IMR-90 (cell line): ENCODE data around the gene ACOT9. TPM values are rescaled to one million over a fixed set of nuclear protein-coding genes. Genes with fewer than 3 reads are reported as not detected.

Source experiments
- ATAC-seq: fragments of 200-7000 bp; cut with Tn5 transposase; 2 replicates; pipeline ENCODE4 v1.9.1; 2020; ENCODE audit warnings: low read depth, mild to moderate bottlenecking, moderate library complexity
- BruUV-seq: library from RNA; stranded (reverse); fragments of 400-500 nt; replicated peaks from 2 replicates; lab custom pipeline; 2021; lab: Mats Ljungman, UMichigan
- CTCF ChIA-PET: fragments of 300-600 bp; formaldehyde crosslinking; extraction: SDS; loops from one replicate; lab custom pipeline; 2021; ENCODE audit warnings: antibody characterized with exemption; lab: Yijun Ruan, JAX
- POLR2A ChIA-PET: fragments of 300-600 bp; sonication (Branson Sonifier 250); formaldehyde crosslinking; loops from one replicate; lab custom pipeline; 2022; ENCODE audit warnings: antibody characterized with exemption; ENCODE audit not compliant: unreplicated experiment; lab: Charles Lee
- DNase-seq: peaks from one replicate; pipeline ENCODE4 v3.0.0; 2013
- H2AFZ ChIP-seq: replicated peaks from 2 replicates; pipeline ENCODE3; 2013; ENCODE audit warnings: low read length, mild to moderate bottlenecking; ENCODE audit not compliant: poor library complexity
- H2AK5ac ChIP-seq: 2 replicates; pipeline ENCODE4 v1.6.1; 2013; ENCODE audit warnings: low read depth, low read length, inconsistent platforms
- H2AK9ac ChIP-seq: replicated peaks from 2 replicates; pipeline ENCODE3; 2013; ENCODE audit warnings: mild to moderate bottlenecking, low read depth, low read length, moderate library complexity; ENCODE audit not compliant: poor library complexity
- H2BK120ac ChIP-seq: 2 replicates; pipeline ENCODE4 v1.6.1; 2013; ENCODE audit warnings: low read depth, low read length, inconsistent platforms
- H2BK15ac ChIP-seq: 3 replicates; pipeline ENCODE4 v1.6.1; 2013; ENCODE audit warnings: low read depth, low read length, inconsistent platforms
- H2BK20ac ChIP-seq: 2 replicates; pipeline ENCODE4 v1.6.1; 2013; ENCODE audit warnings: low read depth, mild to moderate bottlenecking, inconsistent platforms, low read length, moderate library complexity
- H2BK5ac ChIP-seq: 2 replicates; pipeline ENCODE4 v1.6.1; 2013; ENCODE audit warnings: mild to moderate bottlenecking, low read depth, low read length, inconsistent platforms; ENCODE audit not compliant: poor library complexity, severe bottlenecking
- H3K14ac ChIP-seq: replicated peaks from 2 replicates; pipeline ENCODE4 v1.6.1; 2013; ENCODE audit warnings: low read depth, low read length, inconsistent platforms
- H3K18ac ChIP-seq: 2 replicates; pipeline ENCODE4 v1.6.1; 2013; ENCODE audit warnings: low read depth, low read length, control low read depth
- H3K23ac ChIP-seq: 2 replicates; pipeline ENCODE4 v1.6.1; 2013; ENCODE audit warnings: low read depth, low read length, inconsistent platforms
- H3K27ac ChIP-seq: 2 replicates; pipeline ENCODE4 v1.5.1; 2013; ENCODE audit warnings: mild to moderate bottlenecking, control low read depth, low read length; ENCODE audit not compliant: insufficient read depth
- H3K27me3 ChIP-seq: 2 replicates; pipeline ENCODE4 v1.6.1; 2013; ENCODE audit warnings: low read length; ENCODE audit not compliant: control insufficient read depth, insufficient read depth
- H3K36me3 ChIP-seq: 2 replicates; pipeline ENCODE4 v1.6.1; 2013; ENCODE audit warnings: low read length, mixed read lengths; ENCODE audit not compliant: control insufficient read depth, insufficient read depth
- H3K4ac ChIP-seq: 2 replicates; pipeline ENCODE4 v1.6.1; 2013; ENCODE audit warnings: low read depth, low read length, inconsistent platforms
- H3K4me1 ChIP-seq: 2 replicates; pipeline ENCODE4 v1.6.1; 2013; ENCODE audit warnings: low read length, mixed read lengths; ENCODE audit not compliant: control insufficient read depth, insufficient read depth
- H3K4me2 ChIP-seq: 2 replicates; pipeline ENCODE4 v1.6.1; 2013; ENCODE audit warnings: low read depth, mild to moderate bottlenecking, control low read depth, low read length, moderate library complexity
- H3K4me3 ChIP-seq: 2 replicates; pipeline ENCODE4 v1.5.1; 2013; ENCODE audit warnings: low read depth, mild to moderate bottlenecking, control low read depth, low read length, moderate library complexity; ENCODE audit not compliant: insufficient read depth
- H3K56ac ChIP-seq: 2 replicates; pipeline ENCODE4 v1.6.1; 2013; ENCODE audit warnings: low read length, inconsistent platforms; ENCODE audit not compliant: insufficient read depth; ENCODE audit errors: extremely low read depth
- H3K79me1 ChIP-seq, 2 experiments: 2 replicates each; pipeline ENCODE4 v1.6.1; 2013; ENCODE audit warnings: low read length in 2 of 2, inconsistent platforms in 1 of 2, low read depth in 1 of 2
- H3K9ac ChIP-seq: 2 replicates; pipeline ENCODE4 v1.6.1; 2013; ENCODE audit warnings: low read depth, low read length, control low read depth
- H3K9me1 ChIP-seq: 2 replicates; pipeline ENCODE4 v1.6.1; 2013; ENCODE audit warnings: low read length, inconsistent platforms; ENCODE audit not compliant: insufficient read depth
- H3K9me3 ChIP-seq: 2 replicates; pipeline ENCODE4 v1.6.1; 2013; ENCODE audit warnings: low read length; ENCODE audit not compliant: control insufficient read depth, insufficient read depth
- H4K20me1 ChIP-seq: 2 replicates; pipeline ENCODE4 v1.6.1; 2013; ENCODE audit warnings: low read length, inconsistent platforms; ENCODE audit not compliant: insufficient read depth
- H4K5ac ChIP-seq: 2 replicates; pipeline ENCODE4 v1.6.1; 2013; ENCODE audit warnings: mild to moderate bottlenecking, low read depth, low read length, control low read depth
- H4K8ac ChIP-seq, 2 experiments: 2 replicates each; pipeline ENCODE4 v1.6.1; 2013; ENCODE audit warnings: low read depth in 2 of 2, low read length in 2 of 2, control low read depth in 1 of 2, inconsistent platforms in 1 of 2
- H4K91ac ChIP-seq: 2 replicates; pipeline ENCODE4 v1.6.1; 2013; ENCODE audit warnings: low read depth, low read length, inconsistent platforms; ENCODE audit not compliant: insufficient read depth
- BHLHE40 ChIP-seq: fragments of 150-350 bp; IDR thresholded peaks from 2 replicates; pipeline ENCODE4 v1.6.1; 2016; ENCODE audit warnings: mild to moderate bottlenecking, low read depth, low read length
- CEBPB ChIP-seq: IDR thresholded peaks from 2 replicates; pipeline ENCODE4 v1.6.1; 2012; ENCODE audit warnings: low read depth, low read length, improper control_type of control experiment
- CHD1 ChIP-seq: IDR thresholded peaks from 2 replicates; pipeline ENCODE4 v1.6.1; 2012; ENCODE audit warnings: low read depth, low read length, improper control_type of control experiment
- MAFK ChIP-seq: IDR thresholded peaks from 2 replicates; pipeline ENCODE4 v1.6.1; 2012; ENCODE audit warnings: low read depth, low read length, improper control_type of control experiment
- MAZ ChIP-seq: IDR thresholded peaks from 2 replicates; pipeline ENCODE4 v1.6.1; 2012; ENCODE audit warnings: low read depth, mild to moderate bottlenecking, low read length, improper control_type of control experiment, moderate library complexity, borderline replicate concordance
- NFE2L2 ChIP-seq: fragments of 150-350 bp; IDR thresholded peaks from 2 replicates; pipeline ENCODE4 v1.6.1; 2016; ENCODE audit warnings: low read depth, mild to moderate bottlenecking, low read length
- POLR2A ChIP-seq: IDR thresholded peaks from 2 replicates; pipeline ENCODE4 v1.6.1; 2012; ENCODE audit warnings: mild to moderate bottlenecking, low read depth, low read length
- RAD21 ChIP-seq: IDR thresholded peaks from 2 replicates; pipeline ENCODE4 v1.6.1; 2012; ENCODE audit warnings: low read length, improper control_type of control experiment
- RCOR1 ChIP-seq: IDR thresholded peaks from 2 replicates; pipeline ENCODE4 v1.6.1; 2012; ENCODE audit warnings: mild to moderate bottlenecking, low read length, improper control_type of control experiment; ENCODE audit not compliant: insufficient replicate concordance
- RFX5 ChIP-seq: IDR thresholded peaks from 2 replicates; pipeline ENCODE4 v1.8.0; 2012; ENCODE audit warnings: low read depth, mild to moderate bottlenecking, low read length, moderate library complexity
- USF2 ChIP-seq: fragments of 150-350 bp; IDR thresholded peaks from 2 replicates; pipeline ENCODE4 v1.6.1; 2017; ENCODE audit warnings: mild to moderate bottlenecking, antibody characterized with exemption, low read length, low read depth
- WGBS, 2 experiments: methylation state at CpG; one replicate each; pipeline versions ENCODE4 v1.1.5 to v1.1.7; 2013; ENCODE audit warnings: missing lambda C conversion rate in 2 of 2; ENCODE audit not compliant: insufficient read length in 1 of 2; ENCODE audit errors: extremely low coverage in 2 of 2; 5-methylcytosine and 5-hydroxymethylcytosine counted together
- dilution Hi-C: fragments of 300-500 bp; cut with HindIII; formaldehyde crosslinking; loops from one replicate; pipeline ENCODE4 v1.14.3; 2018; ENCODE audit warnings: low sequenced_read_pairs; ENCODE audit not compliant: unreplicated experiment
- in situ Hi-C: fragments of 300-500 bp; cut with MboI; formaldehyde crosslinking; loops from 3 replicates; pipeline ENCODE4 v1.14.3; 2019; ENCODE audit warnings: low sequenced_read_pairs, inconsistent platforms, mixed read lengths
- intact Hi-C: fragments of 100-400 bp; cut with micrococcal nuclease; formaldehyde crosslinking; loops from 2 replicates; pipeline ENCODE4 v1.10.0; 2022
- polyA plus RNA-seq, 3 experiments: library from polyadenylated mRNA; depleted of rRNA; stranded (reverse); fragments of >200 nt; gene quantifications; 2 replicates each; pipeline ENCODE4 v1.2.3, GENCODE V29; 2012; ENCODE audit warnings: low replicate concordance in 1 of 3
- total RNA-seq: library from RNA; depleted of rRNA; stranded (reverse); fragments of >200 nt; gene quantifications from 2 replicates; pipeline ENCODE4 v1.2.3, GENCODE V29; 2012
- TF ChIP-seq, protein P1 (sequence below): fragments of 150-350 bp; IDR thresholded peaks from 2 replicates; pipeline ENCODE4 v1.6.1; 2016; ENCODE audit warnings: low read depth, mild to moderate bottlenecking, low read length, moderate library complexity, borderline replicate concordance

ACOT9 gene
- total and polyA plus RNA-seq, 2 of the 4 experiments (the other 2 are of a cell fraction) = 43.5 to 47.3 TPM

GRCh38 chrX:23729214-23729613 lies 13.9 kb downstream of the ACOT9 start:
- H4K8ac ChIP-seq = no peak overlapping the region
- H2BK120ac ChIP-seq = no peak overlapping the region
- no peaks in the 10 kb centered on the region for H3K9me3 ChIP-seq
- no peak overlapping the region for H3K9ac ChIP-seq
- H2AFZ ChIP-seq = no peak overlapping the region
- intact Hi-C loops = no loop called here
- H2BK15ac ChIP-seq = no peak overlapping the region
- H3K14ac ChIP-seq = no peak overlapping the region
- H3K27ac ChIP-seq = no peak overlapping the region
- POLR2A ChIA-PET = no interaction called here
- H2BK5ac ChIP-seq = no peak overlapping the region
- H2AK5ac ChIP-seq = no peak overlapping the region
- H3K4ac ChIP-seq = no peak overlapping the region
- DNase-seq (no peak), ATAC-seq (no peak)
- in situ Hi-C loops = no loop called here
- H4K20me1 ChIP-seq = no peaks in the 10 kb centered on the region
- H3K18ac ChIP-seq = no peak overlapping the region
- BruUV-seq = no TSS peak
- peaks cover 0 to 5% of the 10 kb centered on the region in 2 experiments; a peak in 1 of 4 replicates for H3K79me1 ChIP-seq
- H2AK9ac ChIP-seq = no peak overlapping the region
- CTCF ChIA-PET = no interaction called here
- peaks cover 11% of the 10 kb centered on the region for H3K36me3 ChIP-seq
- no peak overlapping the region for H4K5ac ChIP-seq
- dilution Hi-C loops = no loop called here
- H3K4me2 ChIP-seq = no peak overlapping the region
- TF ChIP-seq RFX5 (no peak), RAD21 (no peak), USF2 (no peak), BHLHE40 (no peak), MAZ (no peak), POLR2A (no peak), CHD1 (no peak), CEBPB (no peak), RCOR1 (no peak), MAFK (no peak), NFE2L2 (no peak)
- TF ChIP-seq, protein P1, sequence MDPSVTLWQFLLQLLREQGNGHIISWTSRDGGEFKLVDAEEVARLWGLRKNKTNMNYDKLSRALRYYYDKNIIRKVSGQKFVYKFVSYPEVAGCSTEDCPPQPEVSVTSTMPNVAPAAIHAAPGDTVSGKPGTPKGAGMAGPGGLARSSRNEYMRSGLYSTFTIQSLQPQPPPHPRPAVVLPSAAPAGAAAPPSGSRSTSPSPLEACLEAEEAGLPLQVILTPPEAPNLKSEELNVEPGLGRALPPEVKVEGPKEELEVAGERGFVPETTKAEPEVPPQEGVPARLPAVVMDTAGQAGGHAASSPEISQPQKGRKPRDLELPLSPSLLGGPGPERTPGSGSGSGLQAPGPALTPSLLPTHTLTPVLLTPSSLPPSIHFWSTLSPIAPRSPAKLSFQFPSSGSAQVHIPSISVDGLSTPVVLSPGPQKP = no peak
- no peak overlapping the region for H3K4me3 ChIP-seq
- H2BK20ac ChIP-seq = no peak overlapping the region
- no peak overlapping the region for H3K56ac ChIP-seq
- no CpG with 5 or more reads among the region's 1 CpG for WGBS, 2 experiments
- no peak overlapping the region for H3K23ac ChIP-seq
- H4K91ac ChIP-seq = no peak overlapping the region
- no peaks in the 10 kb centered on the region for H3K9me1 ChIP-seq
- H3K4me1 ChIP-seq = no peaks in the 10 kb centered on the region
- H3K27me3 ChIP-seq = no peaks in the 10 kb centered on the region
